ENCODE results near the gene KRCC1. TPM values are rescaled to one million over a fixed set of nuclear protein-coding genes. Genes with fewer than 3 reads are reported as not detected.

Gene KRCC1
- polyA plus RNA-seq, 1 donor from 2014 or later, result 38.0 TPM

- Mint-ChIP-seq H3K4me3 (no peak overlapping the region), H3K4me1 (peaks cover 5 to 12% (median 9%) of the 10 kb centered on the region in 3 donors), H3K36me3 (peaks cover 2% of the 10 kb centered on the region), H3K27ac (no peak overlapping the region), H3K27me3 (peaks cover 2% of the 10 kb centered on the region), H3K9me3 (peaks cover 0 to 1% (median 0%) of the 10 kb centered on the region in 3 donors)
These were observed 30.8 kb upstream of the KRCC1 start for GRCh38 chr2:88086401-88086800.

DNA sequence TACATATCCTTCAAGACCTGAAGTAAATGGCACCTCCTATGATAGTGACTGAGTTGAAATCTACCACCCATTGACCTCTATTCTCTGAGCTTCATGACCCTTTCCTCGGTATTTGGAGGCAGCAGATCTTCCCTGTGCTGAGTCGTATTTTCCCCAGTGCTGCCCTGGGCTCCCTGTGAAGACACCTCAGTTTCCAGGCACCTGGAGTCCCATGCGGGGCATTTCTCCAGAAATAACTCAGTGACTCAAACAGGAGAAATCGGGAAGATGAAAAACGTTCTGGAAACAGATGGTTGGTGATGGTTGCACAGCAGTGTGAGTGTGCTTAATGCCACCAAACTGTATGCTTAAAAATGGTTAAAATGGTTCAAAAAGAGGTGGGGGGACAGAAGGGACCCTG lies 30.0 kb upstream of the KRCC1 start:
- Mint-ChIP-seq H3K27ac (no peak overlapping the region), H3K4me1 (peaks cover 0 to 5% (median 4%) of the 10 kb centered on the region in 3 donors), H3K9me3 (peaks cover 0 to 1% (median 0%) of the 10 kb centered on the region in 3 donors)

GRCh38 chr2:88085099-88085498 lies 29.5 kb upstream of the KRCC1 start:
- Mint-ChIP-seq H3K36me3 (no peaks in the 10 kb centered on the region), H3K27me3 (peaks cover 5% of the 10 kb centered on the region), H3K4me3 (no peak overlapping the region), H3K27ac (no peak overlapping the region), H3K9me3 (peaks cover 0 to 1% (median 0%) of the 10 kb centered on the region in 3 donors), H3K4me1 (peaks cover 0 to 1% (median 0%) of the 10 kb centered on the region in 3 donors)

More for the DNA sequence above, 30.0 kb upstream of the KRCC1 start:
- no peaks in the 10 kb centered on the region for H3K36me3 Mint-ChIP-seq
- peaks cover 3% of the 10 kb centered on the region for H3K27me3 Mint-ChIP-seq
- H3K4me3 Mint-ChIP-seq, result no peak overlapping the region

- Mint-ChIP-seq H3K27me3 (peaks cover 5% of the 10 kb centered on the region), H3K4me1 (no peaks in the 10 kb centered on the region), H3K36me3 (no peaks in the 10 kb centered on the region), H3K27ac (no peak overlapping the region), H3K4me3 (no peak overlapping the region), H3K9me3 (peaks cover 0 to 1% (median 0%) of the 10 kb centered on the region in 3 donors)
These were observed 27.2 kb upstream of the KRCC1 start for GRCh38 chr2:88082781-88083180.

DNA sequence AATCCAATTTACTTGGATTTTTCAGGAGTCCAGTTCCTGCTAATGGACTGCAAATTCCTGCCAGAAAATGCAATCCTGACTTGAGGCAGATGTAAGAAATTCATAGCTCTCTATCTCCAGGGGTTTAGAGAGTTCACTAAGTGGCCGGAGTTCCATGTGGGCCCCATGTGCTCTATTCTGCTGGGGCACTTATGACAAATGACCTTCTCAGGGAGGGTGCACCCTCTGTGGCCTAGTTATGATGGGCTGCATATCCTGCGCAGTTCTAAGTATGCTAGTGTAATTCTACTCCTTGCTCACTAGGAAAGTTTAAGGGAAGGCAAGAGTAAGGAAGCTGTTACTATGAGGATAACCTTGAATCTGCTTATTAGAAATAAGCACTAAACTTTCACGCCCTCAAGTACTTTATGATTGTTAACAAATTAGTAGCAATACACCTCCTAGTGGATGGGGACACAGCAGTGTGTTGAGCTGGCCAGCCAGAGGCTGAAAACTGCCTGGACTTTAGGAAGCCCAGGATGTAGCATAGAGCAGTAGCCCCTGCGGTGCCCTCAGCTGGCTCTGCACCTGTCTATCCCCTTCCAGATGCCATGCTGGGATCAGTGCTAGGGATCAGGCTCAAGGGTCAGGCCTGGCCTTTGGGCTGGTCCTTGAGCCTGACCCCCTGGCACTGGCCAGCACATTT lies 26.5 kb upstream of the KRCC1 start:
- Mint-ChIP-seq H3K27me3 (peaks cover 5% of the 10 kb centered on the region), H3K4me3 (no peak overlapping the region), H3K4me1 (no peaks in the 10 kb centered on the region), H3K27ac (no peak overlapping the region), H3K9me3 (peaks cover 0 to 1% (median 0%) of the 10 kb centered on the region in 3 donors), H3K36me3 (no peaks in the 10 kb centered on the region)

DNA sequence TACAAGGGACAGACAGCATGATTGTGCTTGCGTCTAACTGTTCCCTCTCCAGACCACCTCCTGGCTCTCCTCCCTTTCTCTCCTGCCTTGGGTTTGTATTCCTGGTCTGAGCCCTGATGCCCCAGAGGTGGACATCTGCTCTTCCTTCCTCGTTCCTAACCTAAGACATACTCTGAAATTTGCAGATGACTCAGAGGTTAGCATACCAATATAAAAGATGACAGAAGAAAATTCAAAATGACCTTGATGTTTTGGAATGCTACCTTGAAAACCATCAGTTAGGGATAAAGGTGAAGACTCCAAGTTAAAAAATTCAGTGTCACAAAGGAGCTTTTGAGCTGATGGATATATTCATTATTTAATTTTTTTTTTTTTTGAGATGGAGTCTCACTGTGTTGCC lies 25.0 kb upstream of the KRCC1 start:
- H3K36me3 Mint-ChIP-seq, result no peaks in the 10 kb centered on the region
- peaks cover 5% of the 10 kb centered on the region for H3K27me3 Mint-ChIP-seq
- H3K4me3 Mint-ChIP-seq, result no peak overlapping the region
- peaks cover 0 to 1% (median 0%) of the 10 kb centered on the region in 3 donors for H3K9me3 Mint-ChIP-seq
- no peaks in the 10 kb centered on the region for H3K4me1 Mint-ChIP-seq
- H3K27ac Mint-ChIP-seq, result no peak overlapping the region

- H3K4me1 Mint-ChIP-seq, result no peaks in the 10 kb centered on the region
- no peak overlapping the region for H3K4me3 Mint-ChIP-seq
- H3K27me3 Mint-ChIP-seq, result peaks cover 3% of the 10 kb centered on the region
- H3K36me3 Mint-ChIP-seq, result no peaks in the 10 kb centered on the region
- H3K27ac Mint-ChIP-seq, result no peak overlapping the region
- peaks cover 1 to 10% (median 1%) of the 10 kb centered on the region in 3 donors for H3K9me3 Mint-ChIP-seq
These were observed 23.1 kb upstream of the KRCC1 start for GRCh38 chr2:88078643-88079172.

GRCh38 chr2:88077080-88077479 lies 21.5 kb upstream of the KRCC1 start:
- H3K27ac Mint-ChIP-seq, result peak overlapping the region in 1 of 3 donors; percentile 57

DNA sequence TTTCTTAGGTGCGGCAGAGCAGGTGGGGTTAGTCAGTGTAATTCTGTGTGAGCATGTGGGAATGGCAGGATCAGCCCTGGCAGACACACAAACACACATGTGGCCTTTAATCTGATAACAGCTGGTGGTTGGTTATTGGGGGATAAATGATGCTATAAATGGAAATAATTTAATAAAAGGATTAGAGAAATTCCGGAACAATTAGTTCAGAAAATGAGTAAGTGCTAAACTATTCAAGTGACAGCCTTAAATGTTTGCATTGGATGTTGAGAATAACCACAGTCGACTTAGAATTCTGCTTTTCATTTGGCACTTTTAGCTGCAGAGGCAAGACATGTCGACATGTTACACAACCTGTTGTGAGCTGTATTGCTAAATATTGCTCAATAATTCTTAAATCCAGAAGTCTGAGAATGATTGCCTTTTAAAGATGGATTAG lies 19.3 kb upstream of the KRCC1 start:
- no peak overlapping the region for H3K27ac Mint-ChIP-seq

More at GRCh38 chr2:88077080-88077479, 21.5 kb upstream of the KRCC1 start:
- H3K4me1 Mint-ChIP-seq, result no peaks in the 10 kb centered on the region
- peaks cover 6% of the 10 kb centered on the region for H3K27me3 Mint-ChIP-seq
- peaks cover 0 to 10% (median 1%) of the 10 kb centered on the region in 3 donors for H3K9me3 Mint-ChIP-seq
- no peak overlapping the region for H3K4me3 Mint-ChIP-seq
- no peaks in the 10 kb centered on the region for H3K36me3 Mint-ChIP-seq

DNA sequence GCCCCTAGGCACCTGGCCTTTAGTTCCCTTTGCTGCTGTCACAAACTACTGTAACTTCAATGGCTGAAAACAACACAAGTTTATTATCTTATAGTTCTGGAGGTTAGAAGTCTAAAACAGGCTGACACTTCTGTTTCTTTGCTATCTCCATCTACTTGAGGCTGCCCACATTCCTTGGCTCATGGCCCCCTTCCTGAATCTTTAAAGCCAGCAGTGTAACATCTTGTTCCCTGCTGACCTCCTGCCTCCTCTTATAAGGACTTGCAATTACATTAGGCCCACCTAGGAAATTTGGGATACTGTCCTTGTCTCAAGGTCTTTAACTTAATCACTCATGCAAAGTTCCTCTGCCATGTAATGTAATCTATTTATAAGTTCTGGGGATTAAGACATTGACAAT lies 18.6 kb upstream of the KRCC1 start:
- H3K4me3 Mint-ChIP-seq, result no peak overlapping the region
- peaks cover 5% of the 10 kb centered on the region for H3K27me3 Mint-ChIP-seq
- H3K9me3 Mint-ChIP-seq, result peaks cover 0 to 10% (median 1%) of the 10 kb centered on the region in 3 donors
- no peaks in the 10 kb centered on the region for H3K4me1 Mint-ChIP-seq
- H3K27ac Mint-ChIP-seq, result no peak overlapping the region
- no peaks in the 10 kb centered on the region for H3K36me3 Mint-ChIP-seq

More for the DNA sequence above, 19.3 kb upstream of the KRCC1 start:
- no peak overlapping the region for H3K4me3 Mint-ChIP-seq
- H3K9me3 Mint-ChIP-seq, result peaks cover 0 to 10% (median 1%) of the 10 kb centered on the region in 3 donors
- H3K36me3 Mint-ChIP-seq, result no peaks in the 10 kb centered on the region
- no peaks in the 10 kb centered on the region for H3K4me1 Mint-ChIP-seq
- peaks cover 3% of the 10 kb centered on the region for H3K27me3 Mint-ChIP-seq

- Mint-ChIP-seq H3K9me3 (peaks cover 0 to 10% (median 1%) of the 10 kb centered on the region in 3 donors), H3K4me3 (no peak overlapping the region), H3K4me1 (no peaks in the 10 kb centered on the region), H3K27ac (no peak overlapping the region), H3K27me3 (peaks cover 10% of the 10 kb centered on the region), H3K36me3 (peaks cover 2% of the 10 kb centered on the region)
These were observed 15.8 kb upstream of the KRCC1 start for GRCh38 chr2:88071365-88071764.

GRCh38 chr2:88070055-88070454 lies 14.5 kb upstream of the KRCC1 start:
- H3K9me3 Mint-ChIP-seq, result peaks cover 0 to 10% (median 1%) of the 10 kb centered on the region in 3 donors
- no peak overlapping the region for H3K27ac Mint-ChIP-seq
- no peak overlapping the region for H3K4me3 Mint-ChIP-seq
- no peaks in the 10 kb centered on the region for H3K4me1 Mint-ChIP-seq
- peaks cover 10% of the 10 kb centered on the region for H3K27me3 Mint-ChIP-seq
- peaks cover 2% of the 10 kb centered on the region for H3K36me3 Mint-ChIP-seq

DNA sequence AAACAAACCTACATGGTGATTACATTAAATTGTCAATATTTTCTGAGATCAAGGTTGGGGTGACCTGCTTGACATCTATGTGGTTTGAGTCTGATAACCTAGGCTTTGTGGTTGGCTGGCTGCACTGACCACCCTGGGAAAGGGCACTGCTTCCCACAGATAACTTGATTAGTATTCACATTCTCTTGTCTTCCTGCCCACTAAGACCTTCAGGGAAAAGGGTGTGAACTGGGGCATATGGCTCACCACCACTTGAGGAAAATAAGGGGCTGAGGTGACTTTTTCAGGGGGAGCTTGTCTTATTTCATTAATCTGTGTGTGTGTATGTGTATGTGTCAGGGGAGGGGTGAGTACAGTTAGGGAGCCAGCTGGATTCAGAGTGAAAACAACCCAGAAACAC lies 13.5 kb upstream of the KRCC1 start:
- Mint-ChIP-seq H3K27ac (no peak overlapping the region), H3K36me3 (peaks cover 2% of the 10 kb centered on the region), H3K4me1 (no peaks in the 10 kb centered on the region), H3K4me3 (no peak overlapping the region), H3K9me3 (peaks cover 0 to 5% (median 1%) of the 10 kb centered on the region in 3 donors), H3K27me3 (peaks cover 10% of the 10 kb centered on the region)

GRCh38 chr2:88068044-88068443 lies 12.5 kb upstream of the KRCC1 start:
- Mint-ChIP-seq H3K36me3 (peaks cover 2% of the 10 kb centered on the region), H3K4me1 (no peaks in the 10 kb centered on the region), H3K4me3 (no peak overlapping the region), H3K9me3 (no peaks in the 10 kb centered on the region), H3K27ac (peak overlapping the region in 1 of 3 donors; percentile 31), H3K27me3 (peaks cover 9% of the 10 kb centered on the region)

- Mint-ChIP-seq H3K4me1 (no peaks in the 10 kb centered on the region), H3K27ac (peak within 1 kb of the TSS in 1 of 3 donors; percentile 31), H3K4me3 (no peak within 1 kb of the TSS), H3K9me3 (no peaks in the 10 kb centered on the region), H3K36me3 (peaks cover 2% of the 10 kb centered on the region), H3K27me3 (peaks cover 7% of the 10 kb centered on the region)
These were observed 12.0 kb upstream of the KRCC1 start, which contains the start of gene SMYD1 for GRCh38 chr2:88067598-88067997. SMYD1 (plus strand) TSS chr2:88067825; CDS start chr2:88067865, 40 bp downstream.

DNA sequence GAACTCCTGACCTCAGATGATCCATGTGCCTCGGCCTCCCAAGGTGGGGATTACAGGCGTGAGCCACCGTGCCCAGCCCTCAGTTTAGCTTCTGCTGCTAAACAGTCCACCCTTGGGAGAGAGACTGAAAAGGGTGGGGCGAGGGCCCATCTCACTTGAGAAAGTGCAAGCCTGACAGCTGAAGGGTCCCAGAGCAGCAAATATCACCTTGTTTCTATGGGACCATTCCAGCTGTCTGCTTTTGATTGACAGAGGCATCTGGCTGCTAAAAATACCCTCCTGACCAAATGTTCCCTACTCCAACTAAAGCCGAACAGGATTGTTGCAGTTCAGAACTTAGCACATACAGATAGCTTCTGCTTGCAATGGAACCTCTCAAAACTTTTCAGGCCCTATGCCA lies 11.6 kb upstream of the KRCC1 start:
- peaks cover 2% of the 10 kb centered on the region for H3K36me3 Mint-ChIP-seq
- peaks cover 7% of the 10 kb centered on the region for H3K27me3 Mint-ChIP-seq
- no peaks in the 10 kb centered on the region for H3K9me3 Mint-ChIP-seq
- H3K4me1 Mint-ChIP-seq, result no peaks in the 10 kb centered on the region
- no peak overlapping the region for H3K27ac Mint-ChIP-seq
- no peak overlapping the region for H3K4me3 Mint-ChIP-seq

All from IgD-negative memory B cell (primary cell).